Erythroblast (primary cell): ENCODE measurements around the gene ORM2.

ENCODE experiments used
- GATA1 ChIP-seq: IDR thresholded peaks from 2 replicates; pipeline ENCODE4 v1.6.1; 2011; ENCODE audit warnings: low read depth, mild to moderate bottlenecking, control low read depth, low read length, moderate library complexity
- POLR2A ChIP-seq: IDR thresholded peaks from 2 replicates; pipeline ENCODE4 v1.6.1; 2011; ENCODE audit warnings: mild to moderate bottlenecking, low read length

DNA sequence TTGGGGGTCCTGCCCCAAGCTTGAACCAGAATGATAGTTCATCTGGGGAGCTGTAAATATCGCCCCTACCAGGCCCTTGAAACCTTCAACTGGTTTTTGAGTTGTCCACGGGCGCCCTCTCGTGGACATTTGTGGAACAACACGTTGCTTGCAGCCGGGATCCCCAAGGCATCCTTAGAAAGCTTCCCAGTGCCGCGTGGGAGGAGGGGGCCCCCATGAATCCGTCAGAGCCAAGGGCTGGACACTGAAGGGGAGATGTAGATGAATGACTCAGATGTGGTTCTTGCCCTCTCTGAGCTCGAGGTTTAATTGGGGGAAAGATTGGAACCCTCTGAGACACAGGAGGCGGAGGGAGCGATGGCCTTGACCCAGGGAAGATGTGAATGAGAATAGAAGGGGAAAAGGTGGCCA lies 38.6 kb upstream of the ORM2 start:
- TF ChIP-seq POLR2A (no peak), GATA1 (no peak)
